Stimulated activated CD8-positive, alpha-beta memory T cell treated with anti-CD3 and anti-CD28 coated beads, Interleukin-2, amount 100 ng/mL, for 1 hour (primary cell): ENCODE measurements around the gene APBB2.
"Not testable (repeated sequence)": the region's sequence is repeated elsewhere in the genome, so short reads cannot be mapped to it uniquely, and the experiment has no call there.

ENCODE experiments used
- DNase-seq, 2 donors: peaks; one replicate each; pipeline ENCODE4 v3.0.0-alpha.2; 2020; ENCODE audit warnings: low read depth in 2 of 2

APBB2 gene

DNA sequence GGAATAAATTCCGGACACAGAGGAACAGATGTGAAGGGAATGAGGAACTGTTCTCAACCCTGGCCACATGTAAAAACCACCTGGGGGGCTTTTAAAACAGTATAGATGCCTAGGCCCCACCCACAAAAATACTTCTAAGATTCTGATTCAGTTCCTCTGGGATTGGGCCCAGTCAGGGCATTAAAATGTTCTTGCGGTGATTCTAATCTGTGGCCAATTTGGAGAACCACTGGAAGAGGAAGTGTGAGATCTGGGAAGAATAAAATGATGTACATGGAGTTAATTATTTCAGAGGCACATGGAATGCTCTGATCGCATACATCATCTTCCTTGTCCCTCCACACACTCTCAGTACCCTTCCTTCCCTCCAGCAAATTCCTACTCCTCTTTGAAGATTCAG is 192.2 kb downstream of the APBB2 start:
- DNase-seq, result no peak

DNA sequence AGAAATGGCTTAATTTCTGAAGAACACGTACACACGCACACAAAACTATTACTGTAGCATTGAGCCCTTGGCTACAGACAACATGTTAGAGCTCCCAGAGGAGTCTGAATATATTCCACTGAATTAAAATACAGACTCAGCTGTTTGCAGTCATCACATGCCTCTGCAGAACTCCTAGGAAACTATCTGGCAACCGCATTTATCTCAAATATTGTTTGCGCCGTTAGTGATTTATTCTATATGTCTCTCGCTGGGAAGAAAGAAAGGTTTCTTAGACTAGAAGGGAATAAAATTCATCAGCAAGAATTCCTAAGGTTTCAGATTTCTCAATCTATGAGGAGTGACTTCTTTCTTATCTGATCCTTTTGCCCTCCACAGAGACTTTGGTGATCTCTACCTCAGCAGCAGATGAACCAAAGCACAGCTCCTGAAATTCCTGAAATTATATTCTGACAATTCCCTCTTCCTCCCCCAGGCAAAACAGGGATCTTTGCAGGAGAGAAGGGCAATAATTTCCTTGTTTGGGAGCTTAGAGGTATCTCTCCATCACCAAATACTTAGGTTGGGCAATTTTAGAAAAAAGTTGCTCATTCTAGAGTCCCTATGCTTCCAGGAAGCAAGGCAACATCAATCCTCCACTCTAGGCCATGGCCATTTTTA is 199.2 kb downstream of the APBB2 start:
- no peak for DNase-seq

DNA sequence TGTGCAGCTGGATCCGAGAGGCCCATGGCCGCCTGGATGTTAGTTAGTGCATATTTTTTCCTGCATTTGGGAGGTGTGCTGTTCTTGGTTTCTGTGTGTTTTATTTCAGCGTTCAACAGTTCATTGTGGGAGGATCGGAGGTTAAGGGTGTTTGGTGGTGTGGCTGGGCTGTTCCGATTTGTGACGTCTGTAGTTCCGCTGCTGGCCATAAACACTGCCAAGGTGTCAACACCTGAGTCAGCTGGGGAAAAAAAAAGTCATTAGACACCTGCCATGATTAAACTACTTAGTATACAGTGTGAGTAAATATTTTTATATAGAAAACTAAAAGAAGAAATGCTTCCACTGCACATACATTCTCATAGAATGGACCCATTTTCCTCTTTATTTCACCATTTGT is 200.2 kb downstream of the APBB2 start:
- no peak for DNase-seq

DNA sequence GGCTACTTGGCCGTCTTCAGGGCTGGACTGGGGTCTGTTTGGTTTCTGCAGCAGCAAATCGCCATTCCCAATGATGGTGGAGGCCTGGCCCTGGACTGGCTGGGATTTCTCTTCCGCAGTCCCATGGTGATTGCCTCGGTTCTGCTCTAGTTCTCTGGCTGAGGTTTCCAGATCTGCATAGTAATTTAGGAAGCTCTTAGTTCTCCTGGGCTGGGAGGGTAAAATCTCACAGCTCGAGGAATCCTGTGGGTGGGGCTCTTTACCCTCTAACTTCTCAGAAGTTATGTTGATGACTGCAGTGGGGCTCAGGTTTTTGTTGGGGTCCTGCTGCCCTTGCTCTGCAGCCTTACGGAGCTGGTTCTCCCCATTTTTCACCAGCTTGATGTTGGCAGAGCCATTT is 200.6 kb downstream of the APBB2 start:
- DNase-seq, result no peak

DNA sequence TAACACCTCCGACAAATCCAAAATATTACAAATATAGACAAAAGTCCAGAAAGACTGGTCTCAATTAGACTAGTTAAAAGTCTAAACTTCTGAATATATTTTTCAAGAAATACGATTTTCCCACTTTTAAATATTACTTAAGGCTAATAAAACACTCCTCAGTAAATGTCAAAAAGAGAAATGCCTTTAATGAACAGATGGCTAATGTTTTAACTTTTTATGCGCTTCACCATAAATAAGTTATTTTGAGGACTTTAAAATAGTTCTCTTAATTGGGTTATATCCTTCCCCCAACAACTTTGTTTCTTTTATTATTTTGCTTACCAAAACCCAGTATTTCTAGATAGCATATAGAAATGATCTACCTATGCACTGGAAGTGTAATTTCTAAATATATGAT is 201.4 kb downstream of the APBB2 start:
- DNase-seq, result no peak

DNA sequence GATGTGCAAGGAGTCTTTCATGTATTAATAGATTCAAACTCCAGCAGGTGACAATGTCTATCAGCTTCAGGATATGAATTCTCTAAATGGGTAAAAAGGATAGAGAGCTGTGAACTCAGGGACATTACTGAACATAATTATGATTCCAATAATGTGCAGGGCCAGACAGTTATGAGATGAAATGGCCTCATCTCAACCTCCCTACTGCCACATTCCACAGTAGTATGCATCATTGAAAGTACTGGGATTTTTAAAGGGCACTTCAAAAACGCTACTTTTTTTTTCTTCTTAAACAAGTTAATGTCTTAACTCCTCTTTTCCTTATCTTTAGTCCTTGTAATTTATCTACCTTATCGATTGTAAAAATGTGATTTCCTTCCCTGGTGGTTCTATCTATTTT is 202.0 kb downstream of the APBB2 start:
- no peak for DNase-seq

DNA sequence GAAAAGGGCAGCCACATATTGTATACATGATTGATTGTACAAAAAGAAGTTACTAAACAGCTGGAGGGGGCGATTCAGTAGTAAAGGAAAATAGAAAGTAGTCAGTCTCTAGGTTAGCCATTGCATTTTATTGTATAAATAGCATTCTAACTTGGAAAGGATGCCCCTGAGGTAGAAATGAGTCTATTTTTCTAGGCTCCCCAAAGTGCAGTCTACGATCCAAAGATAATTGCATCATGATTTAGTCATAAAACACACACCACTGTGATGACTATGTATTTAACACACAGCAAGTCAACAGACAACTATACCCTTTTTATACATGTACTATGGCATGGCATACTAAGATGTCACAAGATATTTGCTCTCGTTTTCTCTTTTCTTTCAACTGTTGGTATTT is 204.9 kb downstream of the APBB2 start:
- no peak for DNase-seq

DNA sequence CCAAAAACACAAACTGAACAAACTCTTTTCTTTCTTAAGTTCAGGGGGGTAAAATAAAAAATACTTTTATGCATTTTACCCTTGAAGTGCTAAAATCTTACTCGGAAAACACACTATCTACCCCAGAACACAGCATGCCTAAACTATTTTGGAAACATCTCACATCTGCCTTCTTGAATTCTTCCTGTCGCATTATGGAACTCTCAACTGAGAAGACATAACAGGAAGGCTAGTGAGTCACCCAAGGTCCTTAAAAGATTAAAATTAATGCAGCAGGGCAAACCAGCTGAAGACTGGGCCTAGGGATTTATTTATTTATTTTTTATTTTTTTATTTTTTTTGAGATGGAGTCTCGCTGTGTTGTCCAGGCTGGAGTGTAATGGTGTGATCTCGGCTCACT is 208.2 kb downstream of the APBB2 start:
- DNase-seq, result no peak

DNA sequence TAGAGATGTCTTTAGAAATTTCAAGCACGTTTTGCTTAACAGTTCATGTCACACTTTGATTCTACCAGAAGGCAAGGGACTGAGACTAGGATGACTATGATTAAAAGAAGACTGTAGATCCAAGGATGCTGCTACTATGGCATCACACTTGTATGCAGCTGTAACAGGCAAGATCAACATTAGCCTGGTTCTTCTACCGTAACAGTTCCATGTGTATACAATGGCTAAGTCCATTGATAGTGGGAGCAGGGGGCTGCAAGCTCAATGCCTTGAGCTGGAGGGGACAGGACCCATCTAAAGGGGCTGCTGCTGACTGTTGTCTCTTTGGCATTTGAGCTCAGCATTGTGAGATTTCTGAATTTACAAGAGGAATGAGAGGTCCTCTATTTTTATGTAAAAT is 212.0 kb downstream of the APBB2 start:
- no peak for DNase-seq

DNA sequence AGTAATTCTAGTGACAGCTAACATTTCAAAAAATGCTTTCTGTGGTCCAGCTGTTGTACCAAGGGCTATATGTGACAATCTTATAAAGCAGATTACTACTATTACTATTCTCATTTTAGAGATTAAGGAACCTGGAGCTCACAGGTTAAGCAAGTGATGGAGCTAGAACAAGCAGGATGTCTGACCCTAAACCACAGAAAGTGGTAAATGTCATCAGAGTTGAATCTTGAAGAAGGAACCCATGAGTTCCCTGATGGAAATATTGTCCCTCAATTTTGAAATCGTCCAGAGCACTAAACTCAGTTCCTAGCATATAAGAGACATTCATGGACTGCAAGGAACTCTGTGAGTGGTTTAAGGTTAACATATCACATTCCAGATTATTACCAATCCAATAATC is 214.0 kb downstream of the APBB2 start:
- DNase-seq, result no peak

DNA sequence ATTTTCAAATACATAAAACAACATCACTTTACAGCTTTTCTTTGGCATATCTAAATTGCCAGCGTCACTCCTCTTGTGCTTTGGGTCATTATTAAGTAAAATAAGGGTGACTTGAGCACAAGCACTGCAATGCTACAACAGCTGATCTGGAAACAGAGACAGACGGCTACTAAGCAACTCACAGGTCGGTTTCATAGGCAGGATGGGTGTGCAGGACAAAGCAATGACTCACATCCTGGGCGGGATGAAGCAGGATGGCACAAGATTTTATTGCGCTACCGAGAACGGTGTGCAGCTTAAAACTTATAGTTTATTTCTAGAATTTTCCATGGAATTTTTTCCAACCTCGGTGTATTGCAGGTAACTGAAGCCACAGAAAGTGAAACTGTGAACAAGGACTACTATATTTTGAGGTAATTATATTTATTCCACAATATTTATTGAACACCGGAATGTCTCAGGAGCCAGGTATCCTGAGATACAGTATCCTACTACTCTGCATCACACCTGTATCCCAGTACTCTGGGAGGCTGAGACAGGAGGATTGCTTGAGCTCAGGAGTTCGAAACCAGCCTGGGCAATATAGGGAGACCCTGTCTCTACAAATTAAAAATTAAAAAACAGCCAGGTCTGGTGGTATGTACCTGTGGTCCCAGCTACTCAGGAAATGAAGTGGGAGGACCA is 215.5 kb downstream of the APBB2 start:
- no peak for DNase-seq

DNA sequence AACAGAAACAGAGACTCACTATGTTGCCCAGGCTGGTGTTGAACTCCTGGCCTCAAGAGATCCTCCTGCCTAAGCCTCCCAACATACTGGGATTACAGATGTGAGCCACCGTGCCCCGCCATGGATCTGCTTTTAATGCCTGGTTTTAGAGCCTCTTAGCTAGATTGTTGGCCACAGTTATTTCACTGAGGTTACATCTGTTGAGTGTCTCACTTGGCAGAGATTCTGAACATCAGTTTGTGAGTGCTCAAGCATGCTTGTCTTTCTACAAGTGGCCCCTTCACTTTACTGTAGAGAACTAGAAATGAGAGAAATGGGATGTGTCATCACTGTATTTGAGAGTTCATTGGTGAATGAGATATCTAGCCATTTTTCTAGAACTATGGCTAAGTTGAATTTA is 218.5 kb downstream of the APBB2 start:
- no peak for DNase-seq

DNA sequence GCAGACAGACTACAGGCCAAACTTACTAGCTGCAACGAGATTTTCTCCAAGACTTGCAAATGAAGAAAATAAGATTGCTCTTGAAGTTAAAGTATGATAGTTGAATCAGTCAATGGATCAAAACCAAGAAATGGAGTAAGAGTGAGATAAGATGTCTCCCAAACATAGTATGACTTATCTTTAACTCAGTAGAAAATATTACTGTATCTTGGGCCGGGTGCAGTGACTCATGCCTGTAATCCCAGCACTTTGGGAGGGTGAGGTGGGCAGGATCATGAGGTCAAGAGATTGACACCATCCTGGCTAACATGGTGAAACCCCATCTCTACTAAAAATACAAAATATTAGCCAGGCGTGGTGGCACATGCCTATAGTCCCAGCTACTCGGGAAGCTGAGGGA is 220.0 kb downstream of the APBB2 start:
- DNase-seq, result not testable (repeated sequence)

DNA sequence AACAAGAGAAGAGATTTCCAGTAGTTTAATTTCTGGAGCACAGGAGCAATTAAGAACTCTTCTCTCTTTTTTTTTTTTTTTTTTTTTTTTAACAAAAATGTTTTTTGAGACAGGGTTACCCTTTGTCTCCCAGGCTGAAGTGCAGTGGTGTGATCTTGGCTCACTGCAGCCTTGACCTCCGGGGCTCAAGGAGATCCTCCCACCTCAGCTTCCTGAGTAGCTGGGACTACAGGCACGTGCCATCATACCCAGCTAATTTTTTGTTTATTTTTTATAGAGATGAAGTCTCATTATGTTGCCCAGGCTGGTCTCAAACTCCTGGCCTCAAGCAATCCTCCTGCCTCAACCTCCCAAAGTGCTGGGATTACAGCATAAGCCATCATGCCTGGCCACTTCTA is 221.0 kb downstream of the APBB2 start:
- DNase-seq, result not testable (repeated sequence)

DNA sequence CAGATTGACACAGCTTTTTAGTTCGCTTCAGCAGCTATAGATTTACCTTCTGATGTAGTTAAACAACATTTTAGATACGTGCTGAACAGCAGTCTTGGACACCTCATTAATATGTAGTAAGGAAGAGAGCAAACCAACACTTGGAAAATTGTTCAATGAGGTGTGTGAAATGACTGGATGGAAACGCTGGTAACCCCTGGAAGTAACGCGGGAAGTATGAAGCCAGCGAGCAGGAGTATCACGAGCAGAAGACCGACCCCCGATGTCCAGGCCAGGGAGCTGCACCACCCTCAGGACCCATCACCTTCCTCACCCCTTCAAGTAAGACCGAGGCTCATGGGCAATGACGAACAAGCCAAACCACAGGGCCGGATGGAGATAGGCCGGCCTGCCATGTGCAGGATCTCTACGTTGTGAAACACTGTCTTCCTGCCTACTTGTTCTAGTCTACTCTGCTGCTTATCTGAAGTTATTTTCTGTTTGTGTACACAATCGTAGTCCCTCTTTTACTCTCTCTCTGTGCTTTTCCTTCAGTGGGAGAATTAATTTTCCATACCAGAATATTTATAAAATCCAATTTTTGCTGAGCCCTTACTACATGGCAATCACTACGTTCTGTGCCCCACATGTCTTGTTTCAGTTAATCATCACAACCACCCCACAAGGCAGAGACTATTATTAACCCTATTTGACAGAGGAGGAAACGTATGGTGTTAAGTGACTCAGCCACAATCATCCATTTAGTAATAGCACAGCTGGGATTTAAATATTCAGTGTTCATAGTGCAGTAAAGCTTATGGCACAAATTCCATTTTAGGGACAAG is 221.7 kb downstream of the APBB2 start:
- no peak for DNase-seq

DNA sequence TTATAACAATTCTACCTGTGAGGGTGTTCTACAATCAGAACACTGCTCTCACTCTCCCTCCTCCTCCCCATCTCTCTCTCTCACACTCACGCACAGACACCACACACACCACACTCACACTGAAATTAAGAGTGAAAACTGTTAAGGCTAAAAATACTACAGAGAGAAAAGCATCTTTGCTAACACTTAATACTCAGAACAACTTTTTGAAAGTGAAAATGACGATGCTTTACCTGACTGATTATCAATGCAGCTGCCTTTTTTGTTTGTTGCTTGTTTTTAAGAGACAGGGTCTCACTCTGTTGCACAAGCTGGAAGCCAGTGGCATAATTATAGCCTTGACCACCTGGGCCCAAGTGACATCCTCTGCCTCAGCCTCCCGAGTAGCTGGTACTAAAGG is 222.4 kb downstream of the APBB2 start:
- no peak for DNase-seq

DNA sequence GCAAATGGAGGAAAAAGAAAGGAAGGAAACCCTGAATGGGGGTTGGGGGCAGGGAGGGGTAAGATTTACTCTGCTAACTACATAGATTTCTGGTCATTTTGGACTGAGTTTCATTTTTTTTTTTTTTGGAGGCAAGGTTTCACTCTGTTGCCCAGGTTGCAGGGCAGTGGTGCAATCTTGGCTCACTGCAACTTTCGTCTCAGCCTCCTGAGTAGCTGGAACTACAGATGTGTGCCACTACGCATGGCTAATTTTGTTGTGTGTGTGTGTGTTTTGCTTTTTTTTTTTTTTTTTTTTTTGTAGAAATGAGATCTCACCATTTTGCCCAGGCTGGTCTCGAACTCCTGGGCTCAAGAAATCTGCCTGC is 223.5 kb downstream of the APBB2 start:
- no peak for DNase-seq

DNA sequence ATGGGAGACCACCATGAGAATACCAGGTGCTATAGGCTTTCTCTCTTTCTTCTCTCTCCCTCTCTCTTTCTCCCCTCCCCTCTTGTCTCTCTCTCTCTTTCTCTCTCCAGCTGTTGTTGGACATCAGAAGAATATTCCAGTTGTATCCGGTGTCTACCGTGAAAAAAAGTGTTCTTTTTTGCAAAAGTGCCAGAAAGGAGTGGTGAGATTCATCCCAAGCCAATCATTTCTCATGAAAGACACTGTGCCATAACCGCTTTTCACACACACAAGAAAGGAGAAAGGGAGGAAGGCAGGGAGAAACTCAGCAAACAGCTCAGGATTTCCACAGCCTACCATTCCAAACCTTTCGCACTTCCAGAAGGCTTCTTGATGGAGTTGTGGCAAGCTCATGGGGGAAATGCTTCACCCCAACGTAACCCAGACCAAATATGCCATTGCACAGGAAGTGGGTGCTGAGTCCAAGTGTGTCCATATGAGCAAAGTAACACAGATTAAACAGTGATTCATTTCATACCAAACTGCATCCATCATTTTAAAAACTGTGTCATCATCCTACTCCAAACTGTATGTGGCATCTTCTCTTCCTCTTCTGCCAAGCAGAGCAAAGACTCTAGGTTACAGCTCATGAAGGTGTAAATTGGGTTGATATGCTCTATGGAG is 224.0 kb downstream of the APBB2 start:
- DNase-seq, result no peak

DNA sequence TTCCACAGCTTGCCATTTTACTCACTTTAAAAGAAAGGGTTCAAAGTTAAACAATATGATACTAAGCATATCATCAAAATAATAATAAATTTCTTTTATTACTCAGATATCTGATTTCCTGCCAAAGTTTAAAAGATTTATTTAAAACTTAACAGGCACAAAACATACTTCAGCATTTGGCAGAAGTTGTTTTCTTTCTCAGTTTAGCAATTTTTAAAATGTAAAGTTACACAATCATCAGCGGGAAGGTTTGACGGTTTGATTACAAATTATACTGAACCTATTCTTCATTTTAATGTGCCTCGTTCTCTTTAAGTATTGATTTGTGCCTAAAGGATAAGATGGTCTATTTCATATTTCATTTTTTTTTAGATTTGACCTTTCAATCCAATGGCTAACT is 227.2 kb downstream of the APBB2 start:
- no peak for DNase-seq

DNA sequence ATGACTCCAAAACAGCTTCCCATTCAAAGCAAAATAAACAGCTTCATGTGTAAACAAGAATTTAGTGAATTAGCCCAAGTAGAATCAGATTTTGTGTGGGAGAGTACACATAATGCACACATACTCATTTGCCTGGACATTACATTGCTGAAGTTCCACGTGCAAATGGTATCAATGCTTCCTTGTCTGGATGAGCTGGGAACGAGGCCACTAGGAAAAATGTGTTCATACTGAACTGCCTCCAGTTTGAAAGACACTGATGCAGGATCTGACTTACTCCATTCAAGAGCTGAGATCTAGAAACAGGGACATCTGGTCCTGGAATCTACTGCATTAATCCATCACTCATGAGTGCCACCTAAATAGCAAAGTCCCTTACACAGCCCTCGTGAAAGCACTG is 228.0 kb downstream of the APBB2 start:
- no peak for DNase-seq

DNA sequence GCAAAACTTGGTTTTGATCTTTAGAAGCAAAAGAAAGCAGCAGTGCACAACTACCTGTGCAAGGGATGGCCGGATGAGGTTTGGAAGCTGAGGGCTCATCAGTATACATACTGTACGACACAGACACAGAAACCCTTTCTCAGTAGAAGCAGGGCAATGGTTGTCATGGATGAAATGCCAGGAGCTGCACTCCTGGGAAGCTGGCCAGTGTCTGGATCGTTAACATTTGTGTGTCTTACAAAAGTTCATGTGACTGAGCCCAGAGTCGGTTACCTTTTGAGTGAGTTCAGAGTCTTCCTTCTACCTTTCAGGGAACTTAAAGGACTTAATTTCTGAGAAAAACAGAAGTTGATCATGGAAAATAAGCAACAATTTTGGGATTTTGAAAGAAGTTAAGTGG is 230.3 kb downstream of the APBB2 start:
- no peak for DNase-seq

DNA sequence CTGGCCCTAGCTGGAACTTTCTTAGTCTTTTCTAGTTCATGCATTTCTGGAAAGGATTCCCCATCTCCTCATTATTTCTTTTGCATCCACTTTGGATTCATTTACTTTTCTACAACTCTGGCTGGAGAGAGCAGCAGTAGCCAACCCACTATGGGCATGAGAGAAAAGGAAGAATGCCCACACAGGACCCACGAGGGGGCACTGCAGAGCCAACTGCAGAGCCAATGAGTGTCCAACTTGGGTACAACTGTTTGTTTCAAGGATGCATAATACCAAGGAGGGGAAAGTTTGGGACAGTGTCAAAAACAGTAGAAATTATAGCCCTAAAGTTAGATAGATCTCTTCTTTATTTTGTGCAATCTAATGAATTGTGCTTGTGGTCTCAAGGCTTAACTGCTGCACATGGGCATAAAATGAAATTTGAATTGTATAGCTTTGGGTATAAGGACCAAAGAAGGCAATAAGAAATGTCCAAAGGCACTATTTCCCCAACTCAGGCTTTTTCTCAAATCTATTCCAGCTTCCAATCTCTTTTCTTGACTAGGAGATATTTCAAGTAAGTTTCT is 233.9 kb downstream of the APBB2 start:
- no peak for DNase-seq
